Upper lobe of right lung (tissue), 1 donor: ENCODE measurements around the gene RCOR2. TPM values are rescaled to one million over a fixed set of nuclear protein-coding genes. Genes with fewer than 3 reads are reported as not detected.

Experiments
- ATAC-seq: fragments of 200-7000 bp; cut with Tn5 transposase; one replicate; pipeline ENCODE4 v1.9.1; 2020; ENCODE audit warnings: mild to moderate bottlenecking, moderate library complexity
- DNase-seq: peaks from one replicate; pipeline ENCODE4 v3.0.0-alpha.2; 2020
- H3K27ac ChIP-seq: fragments of 200-600 bp; one replicate; pipeline ENCODE4 v1.8.0; 2022
- H3K27me3 ChIP-seq: fragments of 200-600 bp; one replicate; pipeline ENCODE4 v1.8.0; 2022; ENCODE audit warnings: mild to moderate bottlenecking
- H3K36me3 ChIP-seq: fragments of 200-600 bp; one replicate; pipeline ENCODE4 v1.8.0; 2022
- H3K4me1 ChIP-seq: fragments of 200-600 bp; one replicate; pipeline ENCODE4 v1.8.0; 2022
- H3K4me3 ChIP-seq: fragments of 200-600 bp; one replicate; pipeline ENCODE4 v1.8.0; 2022; ENCODE audit warnings: mild to moderate bottlenecking
- H3K9me3 ChIP-seq: fragments of 200-600 bp; one replicate; pipeline ENCODE4 v1.8.0; 2022
- intact Hi-C: fragments of 100-400 bp; cut with DNase I; formaldehyde crosslinking; loops from one replicate; pipeline ENCODE4 v1.11.0; 2022
- total RNA-seq: library from RNA; stranded (reverse); fragmentation: NEBNext Ultra II Directional; extraction: Animal tissue kit (Norgen Biotek cat#: 25700); gene quantifications from one replicate; pipeline ENCODE4 v1.2.1, GENCODE V29; 2021
- TF ChIP-seq, protein P1 (sequence below): fragments of 200-600 bp; IDR thresholded peaks from one replicate; pipeline ENCODE4 v1.8.0; 2022; ENCODE audit warnings: antibody characterized with exemption
- donor health status: DM: no; HTN: yes; CAD: no; lungs with severe emphysema.

Gene RCOR2
- total RNA-seq, 1 donor from 2014 or later = 0.69 TPM

DNA sequence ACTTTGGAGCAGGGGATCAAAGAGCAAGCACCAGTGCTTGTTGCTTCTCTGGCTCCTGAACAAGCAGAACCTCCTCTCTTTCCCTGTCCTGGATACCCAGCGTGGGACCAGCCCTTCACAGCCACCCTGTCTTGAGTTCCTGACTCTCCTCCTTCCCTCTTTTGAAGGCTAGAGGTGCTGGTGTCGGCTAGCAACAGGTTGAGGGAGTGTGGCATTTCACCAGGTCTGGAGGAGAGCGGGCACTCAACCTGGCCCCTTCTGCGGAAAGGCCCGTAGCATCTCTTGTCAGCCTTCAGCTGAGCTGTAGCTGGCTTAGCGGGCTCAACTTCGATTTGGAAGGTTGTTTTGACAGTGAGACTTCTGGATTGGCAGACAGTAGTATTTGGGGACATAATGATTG lies 26.6 kb downstream of the RCOR2 start:
- H3K9me3 ChIP-seq = no peaks in the 10 kb centered on the region
- intact Hi-C loops = no loop called here
- H3K27ac ChIP-seq = no peak overlapping the region
- H3K4me1 ChIP-seq = peaks cover 36% of the 10 kb centered on the region
- H3K36me3 ChIP-seq = peaks cover 11% of the 10 kb centered on the region
- no peak for DNase-seq
- no peaks in the 10 kb centered on the region for H3K27me3 ChIP-seq
- no peak for ATAC-seq
- H3K4me3 ChIP-seq = no peak overlapping the region
- TF ChIP-seq, protein P1, sequence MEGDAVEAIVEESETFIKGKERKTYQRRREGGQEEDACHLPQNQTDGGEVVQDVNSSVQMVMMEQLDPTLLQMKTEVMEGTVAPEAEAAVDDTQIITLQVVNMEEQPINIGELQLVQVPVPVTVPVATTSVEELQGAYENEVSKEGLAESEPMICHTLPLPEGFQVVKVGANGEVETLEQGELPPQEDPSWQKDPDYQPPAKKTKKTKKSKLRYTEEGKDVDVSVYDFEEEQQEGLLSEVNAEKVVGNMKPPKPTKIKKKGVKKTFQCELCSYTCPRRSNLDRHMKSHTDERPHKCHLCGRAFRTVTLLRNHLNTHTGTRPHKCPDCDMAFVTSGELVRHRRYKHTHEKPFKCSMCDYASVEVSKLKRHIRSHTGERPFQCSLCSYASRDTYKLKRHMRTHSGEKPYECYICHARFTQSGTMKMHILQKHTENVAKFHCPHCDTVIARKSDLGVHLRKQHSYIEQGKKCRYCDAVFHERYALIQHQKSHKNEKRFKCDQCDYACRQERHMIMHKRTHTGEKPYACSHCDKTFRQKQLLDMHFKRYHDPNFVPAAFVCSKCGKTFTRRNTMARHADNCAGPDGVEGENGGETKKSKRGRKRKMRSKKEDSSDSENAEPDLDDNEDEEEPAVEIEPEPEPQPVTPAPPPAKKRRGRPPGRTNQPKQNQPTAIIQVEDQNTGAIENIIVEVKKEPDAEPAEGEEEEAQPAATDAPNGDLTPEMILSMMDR = no peak

DNA sequence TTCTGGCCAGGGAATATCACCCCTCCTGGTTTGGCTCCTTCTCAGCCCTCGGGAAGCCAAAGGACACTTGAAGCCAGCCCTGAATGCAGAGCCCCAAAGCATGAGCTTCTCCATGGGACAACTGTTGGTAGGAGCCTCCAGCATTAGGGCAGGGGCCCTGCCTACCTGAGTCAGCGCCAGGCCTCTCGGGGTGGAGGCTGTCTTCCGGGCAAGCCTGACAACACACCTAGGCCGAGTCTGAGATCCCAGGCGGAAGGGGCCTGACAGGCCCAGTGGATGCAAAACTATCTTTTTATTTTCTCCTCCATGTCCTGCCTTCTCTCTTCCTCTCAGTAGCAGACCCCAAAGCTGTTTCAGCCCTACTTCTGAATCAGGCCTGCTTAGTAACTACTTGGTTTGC lies 27.6 kb downstream of the RCOR2 start:
- peak overlapping the region; percentile 79 for H3K27ac ChIP-seq
- H3K9me3 ChIP-seq = no peaks in the 10 kb centered on the region
- DNase-seq (no peak), ATAC-seq (peak; percentile 11)
- intact Hi-C loops = no loop called here
- H3K36me3 ChIP-seq = peaks cover 5% of the 10 kb centered on the region
- H3K27me3 ChIP-seq = no peaks in the 10 kb centered on the region
- peak overlapping the region; percentile 45 for H3K4me3 ChIP-seq
- TF ChIP-seq, protein P1 = no peak
- peaks cover 38% of the 10 kb centered on the region for H3K4me1 ChIP-seq

DNA sequence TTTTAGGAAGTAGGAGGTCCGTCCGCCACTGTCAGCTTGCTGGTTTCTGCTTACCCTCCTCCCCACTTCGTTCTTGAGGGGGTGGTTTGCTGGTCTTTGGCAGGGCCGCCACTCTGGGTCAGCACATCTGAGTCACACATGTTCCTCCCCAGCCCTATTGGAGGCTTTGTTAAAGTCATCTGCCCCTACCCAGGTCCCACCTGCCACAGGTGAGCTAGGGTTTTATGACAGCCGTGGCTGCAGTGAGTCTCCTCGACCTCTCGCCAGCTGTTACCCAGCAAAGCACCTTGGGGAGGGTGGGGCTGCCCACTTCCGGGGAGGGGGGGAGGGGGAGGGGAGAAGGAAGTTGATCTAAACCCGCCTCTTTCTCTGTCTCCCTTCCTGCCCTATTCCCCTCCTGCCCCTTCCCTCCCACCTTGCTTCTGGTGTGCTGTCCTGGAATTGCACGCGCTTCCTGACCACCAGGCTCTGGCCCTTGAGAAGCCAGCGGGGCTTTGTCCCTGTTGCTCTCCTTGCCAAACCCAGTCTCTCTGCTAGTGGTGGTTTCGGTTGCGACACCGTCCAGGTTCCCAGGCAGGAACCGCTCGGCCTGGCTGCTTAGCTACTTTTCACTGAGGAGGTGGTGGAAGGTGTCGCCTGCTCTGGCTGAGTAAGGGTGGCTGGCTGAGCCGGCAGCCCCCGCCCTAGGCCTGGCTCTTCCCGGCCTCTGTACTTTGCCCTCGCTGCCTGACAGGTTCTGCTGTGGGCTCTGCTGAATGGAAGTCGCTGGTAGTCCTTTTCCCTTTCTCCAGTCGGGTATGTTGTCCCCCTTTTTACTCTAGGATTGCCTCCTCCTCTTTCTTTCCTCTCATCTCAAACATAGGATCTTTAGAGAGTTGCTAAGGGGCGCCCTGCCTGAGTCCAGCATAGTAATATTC lies 28.5 kb downstream of the RCOR2 start:
- Histone ChIP-seq H3K27me3 (no peaks in the 10 kb centered on the region), H3K4me3 (peak overlapping the region; percentile 45), H3K36me3 (peaks cover 5% of the 10 kb centered on the region), H3K4me1 (peaks cover 44% of the 10 kb centered on the region), H3K27ac (peak overlapping the region; percentile 79), H3K9me3 (no peaks in the 10 kb centered on the region)
- TF ChIP-seq, protein P1 = no peak
- ATAC-seq (peak; percentile 86), DNase-seq (peak; percentile 90)
- intact Hi-C loops = no loop called here

DNA sequence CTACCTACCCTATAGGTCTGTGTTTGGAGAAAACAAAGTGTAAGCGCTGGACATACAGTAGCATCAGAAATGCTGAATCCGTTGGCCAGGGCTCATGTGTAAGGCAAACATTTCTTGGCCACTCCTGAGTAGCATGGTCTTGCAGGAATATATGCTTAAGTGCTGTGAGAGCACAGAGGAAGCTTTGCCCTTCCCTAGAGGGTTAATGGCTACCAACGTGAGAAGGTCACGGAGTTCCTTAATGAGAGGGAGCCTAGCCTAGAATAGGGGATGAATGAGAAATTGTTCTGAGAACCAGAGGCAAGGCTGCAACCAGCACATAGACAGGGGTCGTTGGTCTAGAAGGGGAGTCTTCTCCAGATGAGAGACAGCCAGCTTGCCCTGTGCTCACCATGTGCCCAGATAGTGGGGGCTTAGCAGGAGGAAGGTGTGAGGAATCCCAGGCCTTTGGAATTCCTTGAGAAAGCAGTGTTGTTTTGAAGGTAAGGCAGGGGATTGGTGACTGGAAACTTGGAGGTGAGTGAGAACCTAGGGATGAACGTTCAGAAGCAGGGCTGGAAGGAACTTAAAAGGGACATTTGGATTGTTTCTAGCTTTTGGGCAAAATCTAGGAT lies 29.5 kb downstream of the RCOR2 start:
- no peaks in the 10 kb centered on the region for H3K27me3 ChIP-seq
- H3K27ac ChIP-seq = peak overlapping the region; percentile 79
- H3K4me1 ChIP-seq = peaks cover 44% of the 10 kb centered on the region
- peaks cover 5% of the 10 kb centered on the region for H3K36me3 ChIP-seq
- DNase-seq (no peak), ATAC-seq (no peak)
- TF ChIP-seq, protein P1 = no peak
- peak overlapping the region; percentile 45 for H3K4me3 ChIP-seq
- intact Hi-C loops = no loop called here
- no peaks in the 10 kb centered on the region for H3K9me3 ChIP-seq

DNA sequence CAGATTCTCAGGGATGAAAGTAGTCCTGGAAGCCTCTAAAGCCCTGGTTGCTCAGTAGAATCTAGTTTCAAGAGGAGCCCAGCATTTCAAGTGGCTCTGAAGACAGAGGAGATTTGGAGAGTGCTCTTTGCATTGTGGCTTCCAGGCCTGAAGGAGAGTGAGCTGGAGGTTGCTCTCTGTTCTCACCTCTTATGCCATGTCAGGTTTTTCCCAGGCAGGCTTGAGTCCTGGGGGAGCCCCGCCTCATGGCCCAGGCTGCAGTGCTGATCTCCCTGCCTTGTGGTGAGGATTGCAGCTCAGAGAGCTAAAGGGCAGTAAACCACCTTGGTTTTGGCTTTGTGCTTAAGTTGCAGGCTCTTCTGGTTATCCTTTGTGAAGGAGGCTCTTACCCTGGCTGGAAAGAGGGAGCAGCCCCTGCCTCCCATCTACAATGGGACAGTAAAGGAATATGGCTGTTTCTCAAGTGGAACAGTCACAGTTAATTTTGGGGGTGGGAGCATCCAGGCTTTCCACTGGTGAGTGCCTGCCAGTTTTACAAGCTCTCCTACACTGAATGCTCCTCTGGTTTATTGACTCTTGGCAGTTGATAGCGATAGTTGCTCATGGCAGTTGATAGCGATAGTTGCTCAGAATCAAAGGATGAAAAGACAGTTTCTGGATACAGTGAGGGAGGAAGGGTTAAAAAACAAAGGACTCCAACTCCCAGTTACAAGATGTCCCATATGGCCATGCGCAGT lies 32.6 kb downstream of the RCOR2 start:
- intact Hi-C loops = no loop called here
- Histone ChIP-seq H3K4me1 (peaks cover 50% of the 10 kb centered on the region), H3K4me3 (no peak overlapping the region), H3K36me3 (no peaks in the 10 kb centered on the region), H3K27ac (no peak overlapping the region), H3K9me3 (no peaks in the 10 kb centered on the region), H3K27me3 (no peaks in the 10 kb centered on the region)
- ATAC-seq (peak; percentile 28), DNase-seq (no peak)
- TF ChIP-seq, protein P1 = no peak
